KG1 (cell line): ENCODE data around the gene ZNF652.
"Not testable (repeated sequence)": the region's sequence is repeated elsewhere in the genome, so short reads cannot be mapped to it uniquely, and the experiment has no call there.

ENCODE experiments used
- DNase-seq: peaks from one replicate; lab custom pipeline; 2025; lab: John Stamatoyannopoulos, UW

ZNF652 gene

GRCh38 chr17:49386373-49386772 lies 24.3 kb upstream of the ZNF652 start:
- DNase-seq = no peak

- DNase-seq = no peak
These were observed 22.9 kb upstream of the ZNF652 start for GRCh38 chr17:49384951-49385350.

- no peak for DNase-seq
These were observed 21.0 kb upstream of the ZNF652 start for GRCh38 chr17:49383060-49383459.

- no peak for DNase-seq
These were observed 20.5 kb upstream of the ZNF652 start for GRCh38 chr17:49382556-49382955.

GRCh38 chr17:49381793-49382192 lies 19.7 kb upstream of the ZNF652 start:
- DNase-seq = no peak

- no peak for DNase-seq
These were observed 19.0 kb upstream of the ZNF652 start for GRCh38 chr17:49381033-49381432.

GRCh38 chr17:49379926-49380325 lies 17.9 kb upstream of the ZNF652 start:
- DNase-seq = no peak

GRCh38 chr17:49378311-49378710 lies 16.3 kb upstream of the ZNF652 start:
- DNase-seq = no peak

GRCh38 chr17:49375544-49375943 lies 13.5 kb upstream of the ZNF652 start:
- DNase-seq = no peak

GRCh38 chr17:49373115-49373514 lies 11.1 kb upstream of the ZNF652 start:
- no peak for DNase-seq

GRCh38 chr17:49372425-49372824 lies 10.4 kb upstream of the ZNF652 start:
- DNase-seq = no peak

- DNase-seq = no peak
These were observed 9.2 kb upstream of the ZNF652 start for GRCh38 chr17:49370971-49371834.

GRCh38 chr17:49369760-49370159 lies 7.7 kb upstream of the ZNF652 start:
- no peak for DNase-seq

- no peak for DNase-seq
These were observed 7.0 kb upstream of the ZNF652 start for GRCh38 chr17:49369089-49369488.

- DNase-seq = no peak
These were observed 3.6 kb upstream of the ZNF652 start for GRCh38 chr17:49365667-49366066.

GRCh38 chr17:49365126-49365525 lies 3.1 kb upstream of the ZNF652 start:
- not testable (repeated sequence) for DNase-seq

GRCh38 chr17:49364119-49364518 lies 2.1 kb upstream of the ZNF652 start:
- DNase-seq = no peak

- DNase-seq = no peak
These were observed 1.2 kb upstream of the ZNF652 start for GRCh38 chr17:49363251-49363650.

GRCh38 chr17:49362723-49363117 lies 670 bp upstream of the ZNF652 start:
- no peak for DNase-seq

GRCh38 chr17:49361129-49361901 lies 735 bp downstream of the ZNF652 start:
- DNase-seq = peak; percentile 73

GRCh38 chr17:49360796-49361128 lies 1.3 kb downstream of the ZNF652 start:
- no peak for DNase-seq

GRCh38 chr17:49359990-49360795 lies 1.9 kb downstream of the ZNF652 start:
- no peak for DNase-seq
